ENCODE measurements around the gene PPP1R14C. TPM values are rescaled to one million over a fixed set of nuclear protein-coding genes. Genes with fewer than 3 reads are reported as not detected.

PPP1R14C gene
- total and polyA plus RNA-seq, 2 of the 13 experiments (the other 11 are each of a cell fraction or from before 2014, with no cell fraction given) = not detected

GRCh38 chr6:150138638-150139037 is 4.2 kb upstream of the PPP1R14C start (continued):
- TF ChIP-seq BCL6 (CRISPR knock-in tag; IDR thresholded peaks at IDR 0.05) (no peak), TFDP1 (CRISPR knock-in tag; IDR thresholded peaks at IDR 0.05; ENCODE audit: borderline replicate concordance) (no peak), ZNF547 (CRISPR knock-in tag; IDR thresholded peaks at IDR 0.05) (no peak), FOXP1 (IDR thresholded peaks at IDR 0.05) (no peak), FOXP1 (CRISPR knock-in tag; IDR thresholded peaks at IDR 0.05) (no peak), FOXM1 (CRISPR knock-in tag; IDR thresholded peaks at IDR 0.05) (no peak)

- POLR2A ChIA-PET = no interaction called here
- in situ Hi-C loops (cut with HindIII; ENCODE audit: extremely low pct_ligation_motif_present, low pct_unique_long_range_greater_than_20kb) (no loop called here), intact Hi-C loops (cut with micrococcal nuclease; ENCODE audit: unreplicated experiment) (no loop called here)
- Histone ChIP-seq H3K4me1 (ENCODE audit: insufficient read depth, low read length) (no peaks in the 10 kb centered on the region), H3K9me3 (ENCODE audit: low read length) (no peaks in the 10 kb centered on the region), H3K27me3 (ENCODE audit: control insufficient read depth in 1 of 2, insufficient read depth in 2 of 2, low read length in 2 of 2) (peaks cover 4 to 42% of the 10 kb centered on the region in 2 experiments), H4K20me1 (ENCODE audit: insufficient read depth, low read length) (no peaks in the 10 kb centered on the region), H2AFZ (ENCODE audit: low read length) (no peak overlapping the region), H3K4me3 (replicated peaks in 1 of 3; ENCODE audit: insufficient read depth in 1 of 3, low read depth in 2 of 3, low read length in 3 of 3) (no peak overlapping the region), H3K36me3 (replicated peaks in 1 of 2; ENCODE audit: control insufficient read depth in 1 of 2, insufficient read depth in 2 of 2, low read length in 2 of 2) (no peaks in the 10 kb centered on the region), H3K79me2 (ENCODE audit: insufficient read depth, low read length) (no peaks in the 10 kb centered on the region), H3K4me2 (ENCODE audit: low read depth, low read length) (no peak overlapping the region), H3K27ac (ENCODE audit: extremely low read length, insufficient read depth, low read length) (no peak overlapping the region), H3K9ac (ENCODE audit: insufficient read depth, low read depth, low read length) (no peak overlapping the region)
- no peak for FAIRE-seq
- TF ChIP-seq ZNF343 (CRISPR knock-in tag; IDR thresholded peaks at IDR 0.05) = no peak
- no peak for TF ChIP-seq ZZZ3 (CRISPR knock-in tag; IDR thresholded peaks at IDR 0.05; ENCODE audit: borderline replicate concordance)
- TF ChIP-seq RARA (CRISPR knock-in tag; IDR thresholded peaks at IDR 0.05) = no peak
- TF ChIP-seq NR3C1 (CRISPR knock-in tag; IDR thresholded peaks at IDR 0.05) = no peak
- no peak for TF ChIP-seq ZNF329 (CRISPR knock-in tag; IDR thresholded peaks at IDR 0.05; ENCODE audit: low read depth)
- no peak for TF ChIP-seq ATM (IDR thresholded peaks at IDR 0.05; ENCODE audit: borderline replicate concordance)
- no peak for TF ChIP-seq HOXA7 (CRISPR knock-in tag; IDR thresholded peaks at IDR 0.05)
- TF ChIP-seq HHEX (CRISPR knock-in tag; IDR thresholded peaks at IDR 0.05) = no peak
- CTCF ChIA-PET (ENCODE audit: low intra/inter-chr PET ratio, low total read pairs) = no interaction called here
- 4% methylated on average over 3 of the region's 3 CpGs for WGBS (ENCODE audit: low lambda C conversion rate)
- DNase-seq (ENCODE audit: low spot score) = no peak
- no TSS peak for BruUV-seq (replicated peaks)
- no peak for ATAC-seq
Measured at GRCh38 chr6:150139533-150139932, 3.3 kb upstream of the PPP1R14C start.

Data from HepG2 (cell line).